Panc1 (cell line): ENCODE results near the gene ST8SIA5. TPM values are rescaled to one million over a fixed set of nuclear protein-coding genes. Genes with fewer than 3 reads are reported as not detected.

Experiments used
- ATAC-seq: fragments of 200-7000 bp; cut with Tn5 transposase; 2 replicates; pipeline ENCODE4 v1.9.1; 2020; ENCODE audit warnings: mild to moderate bottlenecking, moderate library complexity
- BruUV-seq: library from RNA; stranded (reverse); fragments of 400-500 nt; replicated peaks from 2 replicates; lab custom pipeline; 2021; lab: Mats Ljungman, UMichigan
- CTCF ChIA-PET: fragments of 300-600 bp; sonication (Branson Sonifier 250); formaldehyde crosslinking; loops from one replicate; lab custom pipeline; 2022; ENCODE audit warnings: antibody characterized with exemption; lab: Charles Lee
- POLR2A ChIA-PET: fragments of 300-600 bp; sonication (Branson Sonifier 250); formaldehyde crosslinking; loops from one replicate; lab custom pipeline; 2022; ENCODE audit warnings: antibody characterized with exemption; lab: Charles Lee
- DNase-seq: peaks from one replicate; pipeline ENCODE4 v3.0.0-alpha.2; 2010; ENCODE audit warnings: low read depth, low spot score
- H3K27ac ChIP-seq: 2 replicates; pipeline ENCODE4 v1.5.1; 2011; ENCODE audit warnings: mild to moderate bottlenecking, low read length, inconsistent platforms
- H3K27me3 ChIP-seq: fragments of 200-500 bp; sonication (Bioruptor generic); 2 replicates; pipeline ENCODE4 v1.6.0; 2014; ENCODE audit warnings: low read length, inconsistent platforms; ENCODE audit not compliant: control insufficient read depth, insufficient read depth
- H3K36me3 ChIP-seq: fragments of 200-500 bp; sonication (Bioruptor generic); 2 replicates; pipeline ENCODE4 v1.5.1; 2014; ENCODE audit warnings: inconsistent platforms, mild to moderate bottlenecking, low read length, moderate library complexity; ENCODE audit not compliant: control insufficient read depth, insufficient read depth
- H3K4me1 ChIP-seq: 2 replicates; pipeline ENCODE4 v1.5.1; 2011; ENCODE audit warnings: inconsistent platforms, mild to moderate bottlenecking, low read length, moderate library complexity; ENCODE audit not compliant: control insufficient read depth, insufficient read depth
- H3K4me3 ChIP-seq, 2 experiments: 2 replicates each; pipeline ENCODE4 v1.5.1; 2011 to 2012; ENCODE audit warnings: low read depth in 2 of 2, low read length in 2 of 2, mild to moderate bottlenecking in 2 of 2, inconsistent platforms in 1 of 2, moderate library complexity in 1 of 2
- H3K9me3 ChIP-seq: fragments of 200-500 bp; sonication (Bioruptor generic); 2 replicates; pipeline ENCODE4 v1.5.1; 2014; ENCODE audit warnings: low read depth, mild to moderate bottlenecking, inconsistent platforms, low read length, moderate library complexity; ENCODE audit not compliant: control insufficient read depth, insufficient read depth
- POLR2AphosphoS5 ChIP-seq: IDR thresholded peaks from 2 replicates; pipeline ENCODE4 v1.6.1; 2012; ENCODE audit warnings: mild to moderate bottlenecking, low read depth, low read length, moderate library complexity
- SIN3A ChIP-seq: IDR thresholded peaks from 2 replicates; pipeline ENCODE4 v1.6.1; 2012; ENCODE audit warnings: low read depth, mild to moderate bottlenecking, low read length, moderate library complexity, borderline replicate concordance; ENCODE audit not compliant: insufficient read depth
- TCF7L2 ChIP-seq: IDR thresholded peaks from 2 replicates; pipeline ENCODE4 v1.6.1; 2011; ENCODE audit warnings: mild to moderate bottlenecking, low read depth, low read length, inconsistent platforms
- in situ Hi-C: cut with HindIII; loops from 2 replicates; pipeline ENCODE4 v1.10.0; 2016; ENCODE audit warnings: low sequenced_read_pairs, low pct_unique_long_range_greater_than_20kb
- intact Hi-C: fragments of 100-400 bp; cut with micrococcal nuclease; formaldehyde crosslinking; loops from one replicate; pipeline ENCODE4 v1.10.0; 2022; ENCODE audit not compliant: unreplicated experiment
- total RNA-seq: library from RNA; stranded (reverse); gene quantifications from one replicate; pipeline ENCODE4 v1.2.1, GENCODE V29; 2021; ENCODE audit not compliant: unreplicated experiment
- TF ChIP-seq, protein P1 (sequence below): fragments of 450-650 bp; IDR thresholded peaks from 2 replicates; pipeline ENCODE4 v1.5.1; 2017; ENCODE audit warnings: mild to moderate bottlenecking
- TF ChIP-seq, protein P2 (sequence below), 2 experiments: IDR thresholded peaks; 2 replicates each; pipeline ENCODE4 v1.6.1; 2011 to 2012; ENCODE audit warnings: low read depth in 2 of 2, control low read depth in 1 of 2, low read length in 1 of 2, mild to moderate bottlenecking in 1 of 2, moderate library complexity in 1 of 2; ENCODE audit not compliant: insufficient read depth in 1 of 2

The ST8SIA5 gene
- total RNA-seq, 1 experiment from 2014 or later = 0.15 TPM

DNA sequence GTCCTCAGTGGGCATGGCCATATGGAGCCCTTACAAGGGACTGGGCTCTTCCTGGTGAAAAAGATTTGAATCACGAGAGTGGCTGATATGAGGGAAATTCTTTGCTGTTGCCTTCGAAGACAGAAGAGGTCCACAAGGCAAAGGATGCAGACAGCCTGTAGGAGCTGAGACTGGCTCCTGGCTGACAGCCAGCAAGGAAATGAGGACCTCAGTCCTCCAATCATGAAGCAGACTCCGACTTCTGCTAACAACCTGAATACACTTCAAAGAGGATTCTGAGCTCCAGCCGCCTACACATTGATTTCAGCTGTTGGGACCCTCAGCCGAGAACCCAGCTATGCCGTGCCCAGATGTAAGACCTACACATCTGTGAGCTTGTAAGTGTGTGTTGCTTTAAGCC lies 3.0 kb upstream of the ST8SIA5 start:
- ChIA-PET CTCF (interaction anchor here (0.6 kb wide), 1 partner anchor 70 kb away, joined by 5 read pairs; no protein-coding TSS in a partner anchor), POLR2A (no interaction called here)
- in situ Hi-C loops (no loop called here), intact Hi-C loops (no loop called here)
- no peak overlapping the region for H3K27ac ChIP-seq
- no peak for DNase-seq
- H3K36me3 ChIP-seq = no peaks in the 10 kb centered on the region
- no peak for ATAC-seq
- TF ChIP-seq TCF7L2 = no peak
- no peaks in the 10 kb centered on the region for H3K27me3 ChIP-seq
- no peaks in the 10 kb centered on the region for H3K4me1 ChIP-seq
- no TSS peak for BruUV-seq
- no peak overlapping the region for H3K4me3 ChIP-seq
- H3K9me3 ChIP-seq = no peaks in the 10 kb centered on the region

DNA sequence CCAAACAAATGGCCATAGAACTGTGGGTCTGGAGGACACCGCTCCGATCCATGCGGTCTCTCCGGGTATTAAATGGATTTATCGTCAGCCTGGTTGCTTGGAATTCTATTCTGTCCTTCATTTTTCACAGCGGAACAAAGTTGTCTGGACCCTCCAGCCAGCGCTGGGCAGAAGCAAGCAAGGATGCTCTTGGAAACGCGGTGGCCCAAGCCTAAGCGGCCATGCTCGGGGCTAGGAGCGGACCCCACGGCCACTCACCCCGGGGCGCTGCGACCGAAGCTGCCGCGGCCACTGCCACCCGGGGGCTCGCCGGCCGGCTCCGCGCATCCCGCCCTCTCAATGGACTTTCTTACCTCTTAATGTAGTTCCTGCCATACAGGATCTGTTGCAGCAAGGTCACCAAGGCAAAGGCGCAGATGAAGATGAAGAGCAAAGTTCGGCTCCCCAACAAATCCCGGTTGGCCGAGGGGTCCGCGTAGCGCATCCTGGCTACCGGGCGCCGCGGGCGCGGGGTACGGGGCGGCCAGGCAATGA lies 761 bp downstream of the ST8SIA5 start:
- POLR2A ChIA-PET = no interaction called here
- TF ChIP-seq, protein P1, sequence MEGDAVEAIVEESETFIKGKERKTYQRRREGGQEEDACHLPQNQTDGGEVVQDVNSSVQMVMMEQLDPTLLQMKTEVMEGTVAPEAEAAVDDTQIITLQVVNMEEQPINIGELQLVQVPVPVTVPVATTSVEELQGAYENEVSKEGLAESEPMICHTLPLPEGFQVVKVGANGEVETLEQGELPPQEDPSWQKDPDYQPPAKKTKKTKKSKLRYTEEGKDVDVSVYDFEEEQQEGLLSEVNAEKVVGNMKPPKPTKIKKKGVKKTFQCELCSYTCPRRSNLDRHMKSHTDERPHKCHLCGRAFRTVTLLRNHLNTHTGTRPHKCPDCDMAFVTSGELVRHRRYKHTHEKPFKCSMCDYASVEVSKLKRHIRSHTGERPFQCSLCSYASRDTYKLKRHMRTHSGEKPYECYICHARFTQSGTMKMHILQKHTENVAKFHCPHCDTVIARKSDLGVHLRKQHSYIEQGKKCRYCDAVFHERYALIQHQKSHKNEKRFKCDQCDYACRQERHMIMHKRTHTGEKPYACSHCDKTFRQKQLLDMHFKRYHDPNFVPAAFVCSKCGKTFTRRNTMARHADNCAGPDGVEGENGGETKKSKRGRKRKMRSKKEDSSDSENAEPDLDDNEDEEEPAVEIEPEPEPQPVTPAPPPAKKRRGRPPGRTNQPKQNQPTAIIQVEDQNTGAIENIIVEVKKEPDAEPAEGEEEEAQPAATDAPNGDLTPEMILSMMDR = no peak
- TF ChIP-seq TCF7L2 (no peak), SIN3A (no peak), POLR2AphosphoS5 (no peak)
- TF ChIP-seq, protein P2, sequence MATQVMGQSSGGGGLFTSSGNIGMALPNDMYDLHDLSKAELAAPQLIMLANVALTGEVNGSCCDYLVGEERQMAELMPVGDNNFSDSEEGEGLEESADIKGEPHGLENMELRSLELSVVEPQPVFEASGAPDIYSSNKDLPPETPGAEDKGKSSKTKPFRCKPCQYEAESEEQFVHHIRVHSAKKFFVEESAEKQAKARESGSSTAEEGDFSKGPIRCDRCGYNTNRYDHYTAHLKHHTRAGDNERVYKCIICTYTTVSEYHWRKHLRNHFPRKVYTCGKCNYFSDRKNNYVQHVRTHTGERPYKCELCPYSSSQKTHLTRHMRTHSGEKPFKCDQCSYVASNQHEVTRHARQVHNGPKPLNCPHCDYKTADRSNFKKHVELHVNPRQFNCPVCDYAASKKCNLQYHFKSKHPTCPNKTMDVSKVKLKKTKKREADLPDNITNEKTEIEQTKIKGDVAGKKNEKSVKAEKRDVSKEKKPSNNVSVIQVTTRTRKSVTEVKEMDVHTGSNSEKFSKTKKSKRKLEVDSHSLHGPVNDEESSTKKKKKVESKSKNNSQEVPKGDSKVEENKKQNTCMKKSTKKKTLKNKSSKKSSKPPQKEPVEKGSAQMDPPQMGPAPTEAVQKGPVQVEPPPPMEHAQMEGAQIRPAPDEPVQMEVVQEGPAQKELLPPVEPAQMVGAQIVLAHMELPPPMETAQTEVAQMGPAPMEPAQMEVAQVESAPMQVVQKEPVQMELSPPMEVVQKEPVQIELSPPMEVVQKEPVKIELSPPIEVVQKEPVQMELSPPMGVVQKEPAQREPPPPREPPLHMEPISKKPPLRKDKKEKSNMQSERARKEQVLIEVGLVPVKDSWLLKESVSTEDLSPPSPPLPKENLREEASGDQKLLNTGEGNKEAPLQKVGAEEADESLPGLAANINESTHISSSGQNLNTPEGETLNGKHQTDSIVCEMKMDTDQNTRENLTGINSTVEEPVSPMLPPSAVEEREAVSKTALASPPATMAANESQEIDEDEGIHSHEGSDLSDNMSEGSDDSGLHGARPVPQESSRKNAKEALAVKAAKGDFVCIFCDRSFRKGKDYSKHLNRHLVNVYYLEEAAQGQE (IDR thresholded peaks at IDR 0.05; ENCODE audit: insufficient read depth in 1 of 2, low read depth in 2 of 2, low read length in 1 of 2) = no peak
- in situ Hi-C loops = no loop called here

GRCh38 chr18:46755315-46756024 lies 1.4 kb downstream of the ST8SIA5 start:
- Histone ChIP-seq H3K9me3 (no peaks in the 10 kb centered on the region), H3K27ac (no peak overlapping the region), H3K27me3 (no peaks in the 10 kb centered on the region), H3K36me3 (no peaks in the 10 kb centered on the region), H3K4me3 (no peak overlapping the region), H3K4me1 (no peaks in the 10 kb centered on the region)
- intact Hi-C loops = no loop called here
- ChIA-PET POLR2A (no interaction called here), CTCF (no interaction called here)
- no peak for DNase-seq
- in situ Hi-C loops = no loop called here
- no peak for ATAC-seq
- TF ChIP-seq POLR2AphosphoS5 (no peak), SIN3A (no peak), TCF7L2 (no peak)
- TF ChIP-seq, protein P1 = no peak
- TF ChIP-seq, protein P2 (IDR thresholded peaks at IDR 0.05; ENCODE audit: insufficient read depth in 1 of 2, low read depth in 2 of 2, low read length in 1 of 2) = no peak
- no TSS peak for BruUV-seq

More for the DNA sequence above, 761 bp downstream of the ST8SIA5 start:
- DNase-seq = no peak
- H3K27me3 ChIP-seq = no peaks in the 10 kb centered on the region
- BruUV-seq = no TSS peak
- CTCF ChIA-PET = no interaction called here
- intact Hi-C loops = no loop called here
- no peaks in the 10 kb centered on the region for H3K36me3 ChIP-seq
- no peaks in the 10 kb centered on the region for H3K9me3 ChIP-seq
- H3K4me1 ChIP-seq = no peaks in the 10 kb centered on the region
- no peak for ATAC-seq
- no peak overlapping the region for H3K27ac ChIP-seq
- no peak overlapping the region for H3K4me3 ChIP-seq
